ENCODE data around the gene SLC22A23. TPM values are rescaled to one million over a fixed set of nuclear protein-coding genes. Genes with fewer than 3 reads are reported as not detected.

The SLC22A23 gene
- total and polyA plus RNA-seq, 2 experiments from 2014 or later = 2.4 to 7.3 TPM

DNA sequence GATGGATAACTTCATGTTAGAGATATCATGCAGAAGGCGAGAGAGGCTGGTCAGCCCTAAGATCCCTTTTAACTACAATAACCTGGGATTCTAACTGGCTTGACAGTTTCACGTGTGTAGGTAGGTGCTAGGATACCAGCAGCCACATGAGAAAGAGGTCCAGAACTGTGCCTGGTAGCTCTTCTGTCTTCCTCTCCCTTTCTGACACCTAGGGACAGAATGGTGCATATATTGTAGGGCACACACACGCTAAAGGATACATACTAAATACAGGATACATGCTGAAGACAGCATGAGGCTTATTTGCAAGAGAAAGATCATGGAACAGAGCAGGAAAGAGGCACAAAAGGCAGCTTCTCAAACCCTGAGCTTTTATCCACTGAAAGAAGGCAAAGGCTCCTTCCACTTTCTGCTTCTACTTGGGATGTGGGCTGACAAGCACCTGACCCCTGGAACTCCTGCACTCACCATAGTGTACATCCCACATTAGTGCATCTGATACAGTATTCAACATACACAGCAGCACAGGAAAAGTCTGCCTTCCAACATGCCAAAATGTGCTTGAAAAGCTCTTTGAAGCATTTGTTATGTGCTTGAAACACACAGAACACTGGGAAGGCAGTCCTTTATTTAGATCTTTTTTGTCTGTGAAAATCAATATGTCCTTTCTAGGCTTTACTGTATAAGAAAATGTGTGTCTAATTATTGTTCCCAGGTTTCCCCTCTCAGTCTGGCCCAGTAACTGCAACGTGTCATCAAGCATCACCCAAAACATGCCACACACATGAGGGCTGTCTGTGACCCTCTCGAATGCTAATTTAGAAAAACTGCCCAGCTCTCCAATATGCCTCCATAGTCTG lies 3.2 kb downstream of the SLC22A23 start:
- Histone ChIP-seq H3K27me3 (replicated peaks; ENCODE audit: insufficient read depth) (no peaks in the 10 kb centered on the region), H3F3A (ENCODE audit: insufficient read depth) (0 out of 2 replicates have a peak, but pooled peaks cover 2% of the 10 kb centered on the region), H3K9ac (no peak overlapping the region), H4K20me1 (ENCODE audit: insufficient read depth) (no peaks in the 10 kb centered on the region), H3K9me2 (ENCODE audit: insufficient read depth) (no peaks in the 10 kb centered on the region), H3K9me3 (ENCODE audit: low read depth) (no peaks in the 10 kb centered on the region), H3K36me3 (ENCODE audit: low read depth) (no peaks in the 10 kb centered on the region), H3K4me2 (ENCODE audit: unreplicated experiment) (peak overlapping the region; percentile 81), H2AFZ (no peak overlapping the region), H3K4me3 (peak overlapping the region; percentile 91), H3K27ac (no peak overlapping the region), H3K4me1 (ENCODE audit: insufficient read depth) (peaks cover 35% of the 10 kb centered on the region), H3K79me2 (ENCODE audit: insufficient read depth) (peaks cover 61% of the 10 kb centered on the region)
- WGBS, 2 experiments (ENCODE audit: low coverage in 1 of 2, low lambda C conversion rate in 2 of 2, missing lambda C conversion rate in 2 of 2) = 96 to 99% methylated on average over 5 of the region's 5 CpGs
- DNase-seq = no peak
- in situ Hi-C loops (cut with MboI) = loop anchor here (25.0 kb wide), 1 partner anchor 259 kb away; no protein-coding TSS in a partner anchor
- no peak for TF ChIP-seq EZH2 (IDR thresholded peaks at IDR 0.05; ENCODE audit: insufficient read depth, poor library complexity, severe bottlenecking)
- no peak for TF ChIP-seq EZH2phosphoT487 (IDR thresholded peaks at IDR 0.05; ENCODE audit: insufficient read depth, low read depth)

DNA sequence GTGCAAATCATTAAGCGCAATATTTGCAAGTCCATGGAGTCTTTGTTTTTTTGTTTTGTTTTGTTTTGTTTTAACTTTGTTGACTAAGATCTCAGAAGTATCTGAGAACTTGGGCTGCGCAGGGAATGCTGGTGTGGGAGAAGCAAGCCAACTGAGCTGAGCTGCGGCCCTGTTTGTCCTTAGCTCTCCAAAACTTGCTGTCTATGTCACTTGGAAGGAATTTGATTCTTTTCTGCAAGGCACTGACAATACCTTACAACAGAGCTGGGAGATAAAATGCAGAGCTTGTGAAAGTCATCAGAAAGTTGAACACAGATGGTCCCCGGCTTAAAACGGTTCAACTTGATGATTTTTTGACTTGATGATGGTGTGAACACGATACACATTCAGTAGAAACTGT lies 5.4 kb downstream of the SLC22A23 start:
- peaks cover 78% of the 10 kb centered on the region for H3K79me2 ChIP-seq (ENCODE audit: insufficient read depth)

DNA sequence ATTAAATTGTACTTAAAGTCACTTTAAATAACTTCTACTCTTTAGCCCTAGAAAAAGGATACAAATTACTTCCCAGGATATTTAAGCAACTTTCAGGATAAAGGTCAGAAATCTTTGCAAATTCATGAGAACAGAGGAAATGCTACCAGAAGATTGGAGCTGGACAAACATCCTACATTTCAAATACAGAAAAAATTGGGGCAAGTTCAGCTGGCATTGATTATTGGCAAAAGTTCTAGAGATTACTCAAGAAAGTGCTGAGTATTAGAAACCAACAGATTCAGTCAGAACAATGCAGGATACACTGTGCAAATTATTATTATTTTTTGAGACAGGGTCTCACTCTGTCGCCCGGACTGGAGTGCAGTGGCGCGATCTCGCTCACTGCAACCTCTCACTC lies 6.0 kb downstream of the SLC22A23 start:
- DNase-seq = peak; percentile 31
- Histone ChIP-seq H3K4me2 (ENCODE audit: unreplicated experiment) (peak overlapping the region; percentile 21), H3K36me3 (ENCODE audit: low read depth) (no peaks in the 10 kb centered on the region), H2AFZ (no peak overlapping the region), H3F3A (ENCODE audit: insufficient read depth) (no peaks in the 10 kb centered on the region), H3K79me2 (ENCODE audit: insufficient read depth) (peaks cover 78% of the 10 kb centered on the region), H3K4me1 (ENCODE audit: insufficient read depth) (peaks cover 35% of the 10 kb centered on the region), H3K27ac (no peak overlapping the region), H4K20me1 (ENCODE audit: insufficient read depth) (no peaks in the 10 kb centered on the region), H3K9ac (no peak overlapping the region), H3K4me3 (no peak overlapping the region), H3K9me2 (ENCODE audit: insufficient read depth) (no peaks in the 10 kb centered on the region), H3K27me3 (replicated peaks; ENCODE audit: insufficient read depth) (no peaks in the 10 kb centered on the region), H3K9me3 (ENCODE audit: low read depth) (no peaks in the 10 kb centered on the region)
- in situ Hi-C loops (cut with MboI) = loop anchor here (25.0 kb wide), 1 partner anchor 261 kb away; no protein-coding TSS in a partner anchor
- WGBS, 2 experiments (ENCODE audit: low coverage in 1 of 2, low lambda C conversion rate in 2 of 2, missing lambda C conversion rate in 2 of 2) = 63% methylated on average over 5 of the region's 5 CpGs
- no peak for TF ChIP-seq EZH2 (IDR thresholded peaks at IDR 0.05; ENCODE audit: insufficient read depth, poor library complexity, severe bottlenecking)
- no peak for TF ChIP-seq EZH2phosphoT487 (IDR thresholded peaks at IDR 0.05; ENCODE audit: insufficient read depth, low read depth)

More for the DNA sequence above, 5.4 kb downstream of the SLC22A23 start:
- Histone ChIP-seq H3K4me2 (ENCODE audit: unreplicated experiment) (peak overlapping the region; percentile 21), H3K9ac (peak overlapping the region; percentile 0; the same call in 1 of the 2 replicates), H3K27ac (peak overlapping the region; percentile 13; the same call in 1 of the 2 replicates), H4K20me1 (ENCODE audit: insufficient read depth) (no peaks in the 10 kb centered on the region), H3K9me2 (ENCODE audit: insufficient read depth) (no peaks in the 10 kb centered on the region), H3K36me3 (ENCODE audit: low read depth) (no peaks in the 10 kb centered on the region), H3K9me3 (ENCODE audit: low read depth) (no peaks in the 10 kb centered on the region), H3K27me3 (replicated peaks; ENCODE audit: insufficient read depth) (no peaks in the 10 kb centered on the region), H2AFZ (peak overlapping the region; percentile 9), H3K4me3 (no peak overlapping the region), H3K4me1 (ENCODE audit: insufficient read depth) (peaks cover 35% of the 10 kb centered on the region), H3F3A (ENCODE audit: insufficient read depth) (no peaks in the 10 kb centered on the region)
- in situ Hi-C loops (cut with MboI) = loop anchor here (25.0 kb wide), 1 partner anchor 261 kb away; no protein-coding TSS in a partner anchor
- 35 to 42% methylated on average over 6 of the region's 6 CpGs for WGBS, 2 experiments (ENCODE audit: low coverage in 1 of 2, low lambda C conversion rate in 2 of 2, missing lambda C conversion rate in 2 of 2)
- DNase-seq = peak; percentile 56
- TF ChIP-seq EZH2 (IDR thresholded peaks at IDR 0.05; ENCODE audit: insufficient read depth, poor library complexity, severe bottlenecking) (no peak), EZH2phosphoT487 (IDR thresholded peaks at IDR 0.05; ENCODE audit: insufficient read depth, low read depth) (no peak)

DNA sequence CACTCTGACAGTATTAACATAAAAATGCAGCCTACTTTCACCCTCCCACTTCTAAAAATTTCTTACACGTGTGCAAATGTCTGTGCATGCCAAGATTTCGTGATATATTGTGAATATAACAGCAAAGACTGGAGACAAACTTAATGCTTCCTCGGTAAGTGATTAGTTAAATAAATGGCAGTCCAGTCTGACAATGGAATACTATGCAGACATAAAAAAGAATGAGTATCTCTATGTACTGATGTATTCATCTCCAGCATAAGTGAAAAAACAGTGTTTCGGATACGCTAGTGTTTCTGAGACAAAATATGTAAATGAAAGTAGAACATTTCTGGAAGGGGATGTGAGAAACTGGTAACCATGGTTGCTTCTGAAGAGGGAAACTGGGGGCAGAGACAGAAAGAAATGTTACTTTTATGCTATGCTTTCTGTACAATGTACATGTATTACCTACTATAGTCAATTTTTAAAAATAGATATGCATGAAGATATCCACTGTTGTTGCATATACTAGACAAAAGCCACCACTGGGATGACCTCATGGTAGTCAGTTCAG lies 7.0 kb downstream of the SLC22A23 start:
- no peaks in the 10 kb centered on the region for H3K9me3 ChIP-seq (ENCODE audit: low read depth)
- peaks cover 29% of the 10 kb centered on the region for H3K4me1 ChIP-seq (ENCODE audit: insufficient read depth)
- H3K9me2 ChIP-seq (ENCODE audit: insufficient read depth) = no peaks in the 10 kb centered on the region
- no peak overlapping the region for H3K4me2 ChIP-seq (ENCODE audit: unreplicated experiment)
- TF ChIP-seq EZH2 (IDR thresholded peaks at IDR 0.05; ENCODE audit: insufficient read depth, poor library complexity, severe bottlenecking) = no peak
- no peak for TF ChIP-seq EZH2phosphoT487 (IDR thresholded peaks at IDR 0.05; ENCODE audit: insufficient read depth, low read depth)
- no peak for DNase-seq
- WGBS, 2 experiments (ENCODE audit: low coverage in 1 of 2, low lambda C conversion rate in 2 of 2, missing lambda C conversion rate in 2 of 2) = 90 to 94% methylated on average over 5 of the region's 5 CpGs
- no peak overlapping the region for H3K9ac ChIP-seq
- in situ Hi-C loops (cut with MboI) = loop anchor here (25.0 kb wide), 1 partner anchor 262 kb away; no protein-coding TSS in a partner anchor
- no peaks in the 10 kb centered on the region for H3F3A ChIP-seq (ENCODE audit: insufficient read depth)
- peaks cover 68% of the 10 kb centered on the region for H3K79me2 ChIP-seq (ENCODE audit: insufficient read depth)
- no peaks in the 10 kb centered on the region for H3K36me3 ChIP-seq (ENCODE audit: low read depth)
- H3K27me3 ChIP-seq (replicated peaks; ENCODE audit: insufficient read depth) = no peaks in the 10 kb centered on the region
- no peak overlapping the region for H3K4me3 ChIP-seq
- H4K20me1 ChIP-seq (ENCODE audit: insufficient read depth) = no peaks in the 10 kb centered on the region
- H2AFZ ChIP-seq = no peak overlapping the region
- no peak overlapping the region for H3K27ac ChIP-seq
